Activated CD4-positive, alpha-beta T cell treated with anti-CD3 and anti-CD28 coated beads for 36 hours (primary cell): ENCODE data around the gene NARS2. TPM values are rescaled to one million over a fixed set of nuclear protein-coding genes. Genes with fewer than 3 reads are reported as not detected.

Source experiments
- ATAC-seq: fragments of 200-7000 bp; cut with Tn5 transposase; one replicate; pipeline ENCODE4 v1.10.0; 2021; ENCODE audit warnings: mild to moderate bottlenecking, moderate library complexity
- CTCF ChIA-PET: fragments of 350-600 bp; sonication (Branson Sonifier 250); formaldehyde crosslinking; loops from one replicate; lab custom pipeline; 2021; ENCODE audit warnings: antibody characterized with exemption; lab: Charles Lee
- POLR2A ChIA-PET: fragments of 350-600 bp; sonication (Branson Sonifier 250); formaldehyde crosslinking; loops from one replicate; lab custom pipeline; 2021; ENCODE audit warnings: antibody characterized with exemption, inconsistent platforms; lab: Charles Lee
- DNase-seq: peaks from one replicate; pipeline ENCODE4 v3.0.0-alpha.2; 2020
- H3K27ac Mint-ChIP-seq: one replicate; pipeline ENCODE4 v1.8.0; 2021; ENCODE audit warnings: mixed read lengths
- H3K27me3 Mint-ChIP-seq: one replicate; pipeline ENCODE4 v1.8.0; 2021; ENCODE audit warnings: mixed read lengths
- H3K36me3 Mint-ChIP-seq: one replicate; pipeline ENCODE4 v1.8.0; 2021; ENCODE audit warnings: low read depth, mixed read lengths
- H3K4me1 Mint-ChIP-seq: one replicate; pipeline ENCODE4 v1.8.0; 2021; ENCODE audit warnings: mixed read lengths
- H3K4me3 Mint-ChIP-seq: one replicate; pipeline ENCODE4 v1.8.0; 2021; ENCODE audit warnings: mild to moderate bottlenecking, moderate library complexity, mixed read lengths
- H3K9me3 Mint-ChIP-seq: one replicate; pipeline ENCODE4 v1.8.0; 2021; ENCODE audit warnings: low read depth, mixed read lengths
- intact Hi-C, 2 experiments: fragments of 100-400 bp; cut with DNase I in 1 of 2; cut with micrococcal nuclease in 1 of 2; formaldehyde crosslinking; loops; one replicate each; pipeline versions ENCODE4 v1.14.2 to v1.15.1; 2022 to 2024; cut with DNase I, micrococcal nuclease
- total RNA-seq, 2 experiments: library from RNA; stranded (reverse); gene quantifications; one replicate each; pipeline ENCODE4 v1.2.3, GENCODE V29; 2021

The NARS2 gene
- total RNA-seq, 2 experiments from 2014 or later, result 22.9 to 33.4 TPM

- H3K9me3 Mint-ChIP-seq, result no peaks in the 10 kb centered on the region
- no peak overlapping the region for H3K27ac Mint-ChIP-seq
- no peaks in the 10 kb centered on the region for H3K36me3 Mint-ChIP-seq
- intact Hi-C loops, result no loop called here
- H3K27me3 Mint-ChIP-seq, result no peaks in the 10 kb centered on the region
- POLR2A ChIA-PET, result no interaction called here
- no peak for ATAC-seq
- no peak for DNase-seq
- no peak overlapping the region for H3K4me3 Mint-ChIP-seq
- CTCF ChIA-PET, result interaction anchor here (1.4 to 1.6 kb wide), 2 partner anchors 12 to 166 kb away, joined by 4 to 5 read pairs; no protein-coding TSS in a partner anchor
- H3K4me1 Mint-ChIP-seq, result peaks cover 2% of the 10 kb centered on the region
Observed at GRCh38 chr11:78399136-78399535, 175.5 kb downstream of the NARS2 start.

- intact Hi-C loops, result no loop called here
- no peak for DNase-seq
- H3K27me3 Mint-ChIP-seq, result no peaks in the 10 kb centered on the region
Observed at GRCh38 chr11:78398715-78399114, 175.9 kb downstream of the NARS2 start.

GRCh38 chr11:78397398-78397797 is 177.3 kb downstream of the NARS2 start:
- Mint-ChIP-seq H3K9me3 (no peaks in the 10 kb centered on the region), H3K4me1 (peaks cover 7% of the 10 kb centered on the region), H3K27ac (no peak overlapping the region), H3K27me3 (no peaks in the 10 kb centered on the region), H3K4me3 (no peak overlapping the region), H3K36me3 (no peaks in the 10 kb centered on the region)
- DNase-seq (no peak), ATAC-seq (peak; percentile 70)
- intact Hi-C loops, result no loop called here
- POLR2A ChIA-PET, result no interaction called here
- CTCF ChIA-PET, result interaction anchor here (0.5 to 1.5 kb wide), 3 partner anchors 23 to 167 kb away, joined by 3 to 5 read pairs (median 3); no protein-coding TSS in a partner anchor

More at GRCh38 chr11:78398715-78399114, 175.9 kb downstream of the NARS2 start:
- no peak for ATAC-seq
- POLR2A ChIA-PET, result no interaction called here
- Mint-ChIP-seq H3K27ac (no peak overlapping the region), H3K4me1 (peaks cover 2% of the 10 kb centered on the region), H3K36me3 (no peaks in the 10 kb centered on the region), H3K9me3 (no peaks in the 10 kb centered on the region), H3K4me3 (no peak overlapping the region)
- CTCF ChIA-PET, result interaction anchor here (1.4 to 1.6 kb wide), 2 partner anchors 12 to 166 kb away, joined by 4 to 5 read pairs; no protein-coding TSS in a partner anchor

GRCh38 chr11:78395597-78395996 is 179.1 kb downstream of the NARS2 start:
- Mint-ChIP-seq H3K4me1 (peaks cover 7% of the 10 kb centered on the region), H3K9me3 (no peaks in the 10 kb centered on the region), H3K27ac (no peak overlapping the region), H3K4me3 (no peak overlapping the region), H3K36me3 (no peaks in the 10 kb centered on the region), H3K27me3 (no peaks in the 10 kb centered on the region)
- POLR2A ChIA-PET, result no interaction called here
- DNase-seq, result no peak
- ATAC-seq, result no peak
- intact Hi-C loops, result no loop called here
- CTCF ChIA-PET, result interaction anchor here (0.6 to 1.6 kb wide), 5 partner anchors 11 to 156 kb away, joined by 3 to 4 read pairs (median 3); no protein-coding TSS in a partner anchor

GRCh38 chr11:78392854-78393253 is 181.8 kb downstream of the NARS2 start:
- ChIA-PET POLR2A (no interaction called here), CTCF (interaction anchor here (1.5 kb wide), 1 partner anchor 10 kb away, joined by 4 read pairs; no protein-coding TSS in a partner anchor)
- DNase-seq, result no peak
- intact Hi-C loops, result no loop called here
- Mint-ChIP-seq H3K4me3 (no peak overlapping the region), H3K9me3 (no peaks in the 10 kb centered on the region), H3K4me1 (peaks cover 7% of the 10 kb centered on the region), H3K27me3 (no peaks in the 10 kb centered on the region), H3K36me3 (no peaks in the 10 kb centered on the region), H3K27ac (no peak overlapping the region)
- ATAC-seq, result no peak

GRCh38 chr11:78391424-78391823 is 183.2 kb downstream of the NARS2 start:
- Mint-ChIP-seq H3K36me3 (no peaks in the 10 kb centered on the region), H3K4me3 (no peak overlapping the region), H3K4me1 (peaks cover 5% of the 10 kb centered on the region), H3K9me3 (no peaks in the 10 kb centered on the region), H3K27me3 (no peaks in the 10 kb centered on the region), H3K27ac (no peak overlapping the region)
- ATAC-seq (peak; percentile 64), DNase-seq (peak; percentile 10)
- CTCF ChIA-PET, result no interaction called here
- POLR2A ChIA-PET, result no interaction called here
- intact Hi-C loops, result no loop called here

- no peak overlapping the region for H3K27ac Mint-ChIP-seq
- ChIA-PET CTCF (no interaction called here), POLR2A (no interaction called here)
- DNase-seq (no peak), ATAC-seq (no peak)
- H3K4me3 Mint-ChIP-seq, result no peak overlapping the region
- no peaks in the 10 kb centered on the region for H3K9me3 Mint-ChIP-seq
- H3K27me3 Mint-ChIP-seq, result no peaks in the 10 kb centered on the region
- no peaks in the 10 kb centered on the region for H3K36me3 Mint-ChIP-seq
- intact Hi-C loops, result no loop called here
- peaks cover 5% of the 10 kb centered on the region for H3K4me1 Mint-ChIP-seq
Observed at GRCh38 chr11:78390809-78391208, 183.9 kb downstream of the NARS2 start.

GRCh38 chr11:78386215-78386941 is 188.3 kb downstream of the NARS2 start:
- peaks cover 7% of the 10 kb centered on the region for H3K36me3 Mint-ChIP-seq
- ATAC-seq, result no peak
- POLR2A ChIA-PET, result no interaction called here

More at GRCh38 chr11:78386215-78386941, 188.3 kb downstream of the NARS2 start:
- Mint-ChIP-seq H3K27me3 (peaks cover 2% of the 10 kb centered on the region), H3K4me1 (no peaks in the 10 kb centered on the region), H3K9me3 (peaks cover 8% of the 10 kb centered on the region), H3K27ac (no peak overlapping the region), H3K4me3 (no peak overlapping the region)
- no peak for DNase-seq
- CTCF ChIA-PET, result interaction anchor here (0.8 to 1.1 kb wide), 2 partner anchors 103 to 124 kb away, joined by 3 read pairs; no protein-coding TSS in a partner anchor
- intact Hi-C loops, result no loop called here

Other genes starting within 250 kb of the NARS2 start
- 1 to 10 TPM; 4.3 to 4.8 TPM for gene GAB2, start 157.0 kb downstream of the NARS2 start, total RNA-seq